Fibroblast of skin of left biceps (primary cell): ENCODE results near the gene HTR3C.
"Not testable (repeated sequence)": the region's sequence is repeated elsewhere in the genome, so short reads cannot be mapped to it uniquely, and the experiment has no call there.

Source experiments
- DNase-seq, 2 experiments: peaks; one replicate each; pipeline ENCODE4 v3.0.0-alpha.2; 2013; ENCODE audit warnings: low read depth in 2 of 2

The HTR3C gene

DNA sequence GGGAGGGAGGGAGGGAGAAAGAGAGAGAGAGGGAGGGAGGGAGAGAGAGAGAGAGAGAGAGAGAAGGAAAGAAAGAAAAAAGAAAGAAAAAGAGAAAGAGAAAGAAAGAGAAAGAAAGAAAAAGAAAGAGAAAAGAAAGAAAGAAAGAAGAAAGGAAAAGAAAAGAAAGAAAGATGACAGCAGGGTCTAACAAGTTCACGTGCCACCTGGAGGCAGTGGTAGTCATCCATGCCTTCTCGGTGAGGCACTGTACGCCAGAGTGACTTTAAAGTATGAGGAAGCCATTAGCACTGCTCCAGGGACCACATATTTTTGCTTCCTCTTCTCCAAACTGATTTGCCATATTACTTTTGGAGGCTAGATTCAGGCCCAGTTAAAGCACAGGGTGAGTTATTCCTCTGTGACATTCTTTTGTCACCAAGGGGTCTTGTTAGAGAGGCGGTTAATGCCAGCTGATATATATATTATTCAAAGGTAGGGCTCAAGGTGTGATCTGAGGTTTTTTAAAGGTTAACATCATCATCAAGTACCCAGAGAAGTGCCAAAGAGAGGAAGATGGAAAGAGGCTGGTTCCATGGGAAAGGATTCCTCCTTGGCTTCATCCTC, 21.6 kb upstream of the HTR3C start, which contains the start of gene HTR3D:
TSS of gene HTR3D (plus strand) at position 556 of the 606 bp plus-strand sequence. CDS start at position 556, 0 bp downstream.
- DNase-seq: no peak

DNA sequence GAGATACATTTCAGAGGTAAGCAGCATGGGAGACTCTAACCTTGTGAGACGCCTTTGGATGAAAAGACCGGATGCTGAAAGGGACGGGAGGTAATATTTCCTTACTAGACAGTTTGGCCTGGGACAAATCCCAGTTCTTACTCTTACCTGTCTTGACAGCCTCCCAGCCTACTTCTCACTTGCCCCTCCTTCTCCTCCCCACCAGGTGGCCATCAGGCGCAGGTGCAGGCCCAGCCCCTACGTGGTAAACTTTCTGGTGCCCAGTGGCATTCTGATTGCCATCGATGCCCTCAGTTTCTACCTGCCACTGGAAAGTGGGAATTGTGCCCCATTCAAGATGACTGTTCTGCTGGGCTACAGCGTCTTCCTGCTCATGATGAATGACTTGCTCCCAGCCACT, 15.0 kb upstream of the HTR3C start:
- DNase-seq: no peak

DNA sequence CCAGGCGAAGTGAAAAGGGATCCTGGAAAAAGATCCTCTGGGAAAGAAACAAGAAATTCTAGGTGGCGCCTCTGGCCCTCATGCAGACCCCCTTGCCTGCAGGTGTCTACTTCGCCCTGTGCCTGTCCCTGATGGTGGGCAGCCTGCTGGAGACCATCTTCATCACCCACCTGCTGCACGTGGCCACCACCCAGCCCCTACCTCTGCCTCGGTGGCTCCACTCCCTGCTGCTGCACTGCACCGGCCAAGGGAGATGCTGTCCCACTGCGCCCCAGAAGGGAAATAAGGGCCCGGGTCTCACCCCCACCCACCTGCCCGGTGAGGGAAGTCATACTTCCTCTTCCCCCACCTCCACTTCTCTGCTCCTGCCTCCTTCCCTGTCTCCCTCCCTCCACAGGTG, 14.5 kb upstream of the HTR3C start:
- not testable (repeated sequence) for DNase-seq

- DNase-seq: no peak
These were observed 13.4 kb upstream of the HTR3C start for GRCh38 chr3:184039414-184039813.

- DNase-seq: no peak
These were observed 12.8 kb upstream of the HTR3C start for GRCh38 chr3:184040010-184040409.

GRCh38 chr3:184042617-184043016, 10.2 kb upstream of the HTR3C start:
- no peak for DNase-seq

GRCh38 chr3:184045995-184046394, 6.9 kb upstream of the HTR3C start:
- no peak for DNase-seq

DNA sequence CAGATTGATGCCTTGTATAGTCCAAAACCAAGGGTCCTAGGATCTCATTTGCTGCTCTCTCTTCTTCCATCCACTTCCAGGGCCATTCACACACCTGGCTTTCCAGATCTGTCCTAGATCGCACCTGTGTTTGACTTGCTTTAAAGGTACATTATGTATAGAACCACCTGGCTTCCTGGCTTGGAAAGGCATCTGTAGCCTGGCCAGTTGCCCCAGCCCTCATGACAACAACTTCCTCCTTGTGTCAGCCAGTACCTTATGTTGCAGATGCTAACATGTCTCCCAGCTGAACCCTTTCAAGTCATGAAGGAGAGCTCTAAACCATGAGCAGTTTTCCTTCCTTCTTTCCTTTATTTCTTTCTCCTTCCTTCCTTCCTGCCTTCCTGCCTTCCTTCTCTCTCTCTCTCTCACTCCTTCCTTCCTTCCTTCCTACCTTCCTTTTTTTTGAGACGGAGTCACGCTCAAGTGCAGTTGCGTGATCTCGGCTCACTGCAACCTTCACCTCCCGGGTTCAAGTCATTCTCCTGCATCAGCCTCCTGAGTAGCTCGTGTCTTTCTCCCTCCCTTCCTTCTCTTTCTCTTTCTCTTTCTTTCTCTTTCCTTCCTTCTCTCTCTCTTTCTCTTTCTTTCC, 2.5 kb upstream of the HTR3C start:
- DNase-seq: no peak

- peak; percentile 6 to 19 for DNase-seq
These were observed 5.2 kb downstream of the HTR3C start for GRCh38 chr3:184058029-184058428.

- DNase-seq: no peak
These were observed 6.6 kb downstream of the HTR3C start for GRCh38 chr3:184059424-184059823.

DNA sequence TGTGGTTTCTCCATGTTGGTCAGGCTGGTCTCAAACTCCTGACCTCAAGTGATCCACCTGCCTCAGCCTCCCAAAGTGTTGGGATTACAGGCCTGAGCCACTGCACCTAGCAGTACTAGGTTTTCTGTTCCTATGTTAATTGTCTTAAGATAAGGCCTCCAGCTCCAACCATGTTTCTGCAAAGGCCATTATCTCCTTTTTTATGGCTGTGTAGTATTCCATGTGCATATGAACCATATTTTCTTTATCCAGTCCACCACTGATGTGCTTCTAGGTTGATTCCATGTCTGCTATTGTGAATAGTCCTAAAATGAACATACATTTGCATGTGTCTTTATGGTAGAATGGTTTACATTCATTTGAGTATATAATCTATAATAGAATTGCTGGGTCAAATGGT, 9.8 kb downstream of the HTR3C start:
- DNase-seq: no peak

- no peak for DNase-seq
These were observed 13.4 kb downstream of the HTR3C start for GRCh38 chr3:184066211-184066610.

- no peak for DNase-seq
These were observed 14.8 kb downstream of the HTR3C start for GRCh38 chr3:184067573-184068055.

- DNase-seq: no peak
These were observed 15.5 kb downstream of the HTR3C start for GRCh38 chr3:184068344-184068743.

GRCh38 chr3:184071142-184071541, 18.3 kb downstream of the HTR3C start:
- DNase-seq: not testable (repeated sequence)

- DNase-seq: no peak
These were observed 20.8 kb downstream of the HTR3C start for GRCh38 chr3:184073621-184074020.

DNA sequence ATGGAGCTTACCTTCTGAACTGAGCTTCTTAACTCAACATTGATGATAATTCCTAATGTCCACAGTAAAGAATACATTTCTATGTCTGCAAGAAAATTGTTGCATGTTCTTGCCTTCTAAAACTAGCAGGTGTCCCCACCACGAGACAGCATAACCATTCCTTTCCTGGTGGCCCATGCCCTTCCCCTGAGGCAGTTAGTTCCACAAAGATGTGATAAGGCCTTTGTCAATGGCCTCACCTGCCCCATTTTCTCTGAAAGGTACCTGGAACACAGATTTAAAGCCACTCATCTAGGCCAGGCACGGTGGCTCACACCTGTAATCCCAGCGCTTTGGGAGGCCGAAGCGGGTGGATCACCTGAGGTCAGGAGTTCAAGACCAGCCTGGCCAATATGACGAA, 23.1 kb downstream of the HTR3C start:
- DNase-seq: no peak

- no peak for DNase-seq
These were observed 25.0 kb downstream of the HTR3C start for GRCh38 chr3:184077881-184078280.

DNA sequence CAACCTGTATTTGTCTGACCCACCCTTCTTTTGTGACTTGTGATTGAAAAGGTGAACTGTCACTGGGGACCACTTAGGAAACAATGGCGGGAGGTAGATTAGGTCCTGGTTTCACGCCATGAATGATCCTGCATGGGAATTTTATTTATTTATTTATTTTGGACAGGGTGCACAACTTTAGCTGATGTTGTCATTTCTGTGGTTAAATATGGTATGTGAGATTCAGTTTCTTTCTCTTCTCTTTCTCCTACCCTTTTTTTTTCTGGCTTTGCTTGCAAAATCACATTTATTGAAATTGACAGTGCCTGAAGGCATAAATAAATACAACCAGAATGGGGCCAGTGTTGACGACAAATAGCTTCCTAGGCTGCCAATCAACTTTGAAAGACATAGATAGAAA, 26.0 kb downstream of the HTR3C start:
- no peak for DNase-seq

DNA sequence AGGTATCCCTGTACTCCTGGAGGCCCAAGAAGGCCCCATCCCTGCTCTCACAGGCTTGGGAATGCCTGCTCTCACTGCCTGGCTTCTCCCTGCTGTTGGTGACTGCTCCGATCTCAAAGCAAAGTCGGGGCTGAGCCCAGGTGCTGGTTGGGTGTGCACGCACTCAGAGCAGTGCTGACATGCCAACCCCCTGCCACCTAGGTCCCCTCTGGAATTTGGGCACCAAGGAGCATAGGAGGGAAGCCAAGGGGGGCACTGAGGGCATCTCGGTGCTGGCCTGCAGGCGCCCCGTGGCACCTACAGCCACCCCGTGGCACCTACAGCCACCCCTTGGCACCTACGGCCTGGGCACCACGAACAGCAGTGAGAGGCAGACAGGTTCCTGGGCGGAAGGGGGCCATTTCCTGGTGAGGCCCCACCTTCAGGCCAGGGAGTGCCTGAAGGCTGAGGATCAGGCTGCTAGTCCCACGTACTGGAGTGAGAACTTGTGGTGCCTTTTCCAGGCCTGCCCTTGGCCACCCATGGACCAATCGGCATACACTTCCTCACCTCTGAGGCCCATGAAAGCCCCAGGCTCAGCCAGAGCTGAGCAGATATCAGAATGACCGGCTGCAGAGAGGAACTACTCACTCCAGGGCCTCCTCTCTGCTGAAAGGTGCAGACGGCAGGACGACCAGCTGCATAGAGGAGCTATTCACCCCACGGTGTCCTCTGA, 28.4 kb downstream of the HTR3C start:
- no peak for DNase-seq

DNA sequence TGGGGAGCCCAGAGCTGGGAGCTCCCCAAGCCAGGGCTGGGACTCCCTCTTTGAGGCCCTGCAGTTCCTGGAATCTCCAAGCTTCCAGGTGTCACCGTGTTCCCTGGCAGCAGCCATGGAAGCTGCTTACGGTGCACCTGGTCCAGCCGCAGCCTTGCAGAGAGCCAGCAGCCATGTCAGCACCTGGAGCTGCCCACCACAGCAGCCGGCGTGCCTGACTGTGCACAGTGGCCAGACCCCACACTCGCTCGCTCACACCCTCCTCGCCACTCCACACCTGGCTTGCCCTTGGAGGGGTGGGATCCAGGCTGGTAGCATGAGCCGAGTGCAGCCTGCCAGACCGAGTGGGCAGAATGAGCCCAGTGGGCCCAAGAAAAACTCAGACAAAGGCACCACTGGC, 29.2 kb downstream of the HTR3C start:
- DNase-seq: no peak

GRCh38 chr3:184082465-184082864, 29.6 kb downstream of the HTR3C start:
- DNase-seq: no peak

DNA sequence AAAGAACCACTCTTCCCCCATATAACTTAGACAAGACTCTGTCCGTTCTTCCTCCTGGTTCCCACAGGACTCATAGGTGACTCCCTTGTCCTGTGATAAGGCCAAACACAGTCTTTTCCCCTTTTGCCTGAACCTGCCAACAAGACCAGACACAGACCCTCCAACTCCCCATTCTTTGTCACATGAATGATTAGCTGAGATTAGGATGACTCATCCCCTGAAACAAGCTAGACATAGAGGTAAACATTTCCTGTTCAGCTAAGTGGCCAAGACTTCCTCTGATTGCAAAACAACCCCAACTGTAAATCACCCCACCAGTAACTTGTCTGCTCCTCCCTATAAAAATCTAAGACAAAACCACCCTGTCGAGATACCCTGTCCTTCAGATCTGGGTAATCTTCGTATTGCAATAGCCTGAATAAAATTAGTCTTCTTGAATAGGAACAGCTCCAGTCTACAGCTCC, 32.6 kb downstream of the HTR3C start:
- no peak for DNase-seq
